Stomach (tissue), 9 donors: ENCODE results near the gene LITAF. TPM values are rescaled to one million over a fixed set of nuclear protein-coding genes. Genes with fewer than 3 reads are reported as not detected.
"Not testable (repeated sequence)": the region's sequence is repeated elsewhere in the genome, so short reads cannot be mapped to it uniquely, and the experiment has no call there.

Experiments used
- DNase-seq, 2 donors: peaks; one replicate each; pipeline versions ENCODE4 v3.0.0 to v3.0.0-alpha.2; 2013 to 2019
- H3K27ac ChIP-seq, 5 donors: fragments of 200-600 bp in 4 of 5; sonication (generic) in 4 of 5; one replicate each; pipeline ENCODE4 v1.5.1; 2013 to 2019; ENCODE audit warnings: mild to moderate bottlenecking in 1 of 5, moderate library complexity in 1 of 5
- H3K27me3 ChIP-seq, 3 donors: fragments of 200-600 bp; sonication (generic); one replicate each; pipeline ENCODE4 v1.5.1; 2017 to 2019; ENCODE audit warnings: mixed run types in 1 of 3
- H3K36me3 ChIP-seq, 4 donors: fragments of 200-600 bp; sonication (generic); 1 replicate in 3 of 4; 2 replicates in 1 of 4; pipeline ENCODE4 v1.5.1; 2016 to 2019
- H3K4me1 ChIP-seq, 4 donors: fragments of 200-600 bp; sonication (generic); one replicate each; pipeline ENCODE4 v1.5.1; 2016 to 2019
- H3K4me3 ChIP-seq, 4 donors: fragments of 200-600 bp; sonication (generic) in 3 of 4; one replicate each; pipeline ENCODE4 v1.5.1; 2016 to 2019; ENCODE audit warnings: mild to moderate bottlenecking in 1 of 4
- H3K9me3 ChIP-seq, 4 donors: fragments of 200-600 bp; sonication (generic); one replicate each; pipeline ENCODE4 v1.5.1; 2016 to 2019
- EP300 ChIP-seq: sonication (generic); formaldehyde crosslinking; IDR thresholded peaks from one replicate; pipeline ENCODE4 v1.6.1; 2017; ENCODE audit warnings: antibody characterized with exemption
- POLR2A ChIP-seq, 4 donors: fragments of 450-650 bp; IDR thresholded peaks; one replicate each; pipeline ENCODE4 v1.6.1; 2016; ENCODE audit warnings: antibody characterized with exemption in 4 of 4, control low read depth in 2 of 4, mild to moderate bottlenecking in 1 of 4, moderate library complexity in 1 of 4
- POLR2AphosphoS5 ChIP-seq, 3 donors: sonication (generic); formaldehyde crosslinking; IDR thresholded peaks; one replicate each; pipeline ENCODE4 v1.6.1; 2016; ENCODE audit warnings: antibody characterized with exemption in 3 of 3
- WGBS, 5 donors: extraction: QIAGEN DNeasy Blood & Tissue Kit in 3 of 5; methylation state at CpG; one replicate each; pipeline versions ENCODE4 v1.1.5 to v1.1.7; 2013 to 2018; 5-methylcytosine and 5-hydroxymethylcytosine counted together
- intact Hi-C: fragments of 100-400 bp; cut with DNase I; formaldehyde crosslinking; loops from one replicate; pipeline ENCODE4 v1.15.1; 2023; ENCODE audit warnings: low total_unique reads
- polyA plus RNA-seq, 3 donors: library from polyadenylated mRNA; stranded (reverse); fragments of 200-250 nt; gene quantifications; one replicate each; pipeline ENCODE4 v1.2.3, GENCODE V29; 2013
- total RNA-seq, 5 donors: library from RNA; depleted of rRNA; stranded (reverse); fragments of >200 nt; gene quantifications; one replicate each; pipeline versions ENCODE4 v1.1.0 to v1.2.3, GENCODE V29; 2014 to 2016
- TF ChIP-seq, protein P1 (sequence below), 7 experiments: fragments of 450-650 bp in 4 of 7; fragments of 200-600 bp in 3 of 7; sonication (generic) in 3 of 7; IDR thresholded peaks; one replicate each; pipeline ENCODE4 v1.5.1; 2016 to 2019; ENCODE audit warnings: antibody characterized with exemption in 7 of 7, control low read depth in 2 of 7, mild to moderate bottlenecking in 1 of 7
- donor health status: healthy with polysubstance abuse.
- donor health status: Bipolar disorder and iron deficiency.
- donor health status: healthy.

LITAF gene
- total and polyA plus RNA-seq, 8 donors, result 9.8 to 211 (median 60.2) TPM

DNA sequence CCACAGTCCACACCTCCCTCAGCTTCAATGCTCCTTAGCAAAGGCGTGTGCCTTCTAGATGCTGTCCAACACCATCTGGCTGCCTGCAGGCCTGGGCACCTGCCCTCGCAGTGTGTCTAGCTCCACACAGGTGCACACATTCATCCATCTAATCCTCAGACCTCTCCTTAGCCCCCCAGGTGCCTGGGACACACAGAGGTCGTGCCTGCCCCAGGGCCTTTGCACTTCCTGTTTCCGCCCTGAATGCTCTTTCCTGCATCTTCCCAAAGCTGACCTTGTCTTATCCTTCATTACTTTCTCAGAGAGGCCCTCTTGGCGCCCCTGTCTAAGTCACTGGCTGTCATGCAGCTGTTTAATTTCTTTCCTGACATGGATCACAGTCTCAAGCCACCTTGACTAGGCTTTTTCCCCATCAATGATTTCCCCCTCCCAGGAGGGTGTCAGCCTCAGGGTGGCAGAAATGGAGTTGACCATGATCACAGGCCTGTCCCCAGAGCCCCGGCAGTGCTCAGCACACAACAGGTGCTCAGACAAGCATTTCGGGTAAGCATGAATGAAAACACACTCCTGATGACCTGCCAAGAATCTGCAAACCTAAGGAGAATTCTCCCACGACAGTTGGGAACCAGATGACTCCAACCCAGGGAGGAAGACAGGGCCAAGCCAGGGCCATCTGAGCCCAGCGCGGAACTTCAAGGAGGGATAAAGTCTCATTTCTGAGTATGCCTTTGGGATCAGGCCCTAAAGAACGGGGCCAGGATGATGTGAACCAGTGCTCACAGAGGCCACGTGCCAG lies 76.3 kb downstream of the LITAF start:
- TF ChIP-seq EP300 (no peak), POLR2AphosphoS5 (IDR thresholded peaks at IDR 0.05) (no peak), POLR2A (IDR thresholded peaks at IDR 0.05) (no peak)
- TF ChIP-seq, protein P1, sequence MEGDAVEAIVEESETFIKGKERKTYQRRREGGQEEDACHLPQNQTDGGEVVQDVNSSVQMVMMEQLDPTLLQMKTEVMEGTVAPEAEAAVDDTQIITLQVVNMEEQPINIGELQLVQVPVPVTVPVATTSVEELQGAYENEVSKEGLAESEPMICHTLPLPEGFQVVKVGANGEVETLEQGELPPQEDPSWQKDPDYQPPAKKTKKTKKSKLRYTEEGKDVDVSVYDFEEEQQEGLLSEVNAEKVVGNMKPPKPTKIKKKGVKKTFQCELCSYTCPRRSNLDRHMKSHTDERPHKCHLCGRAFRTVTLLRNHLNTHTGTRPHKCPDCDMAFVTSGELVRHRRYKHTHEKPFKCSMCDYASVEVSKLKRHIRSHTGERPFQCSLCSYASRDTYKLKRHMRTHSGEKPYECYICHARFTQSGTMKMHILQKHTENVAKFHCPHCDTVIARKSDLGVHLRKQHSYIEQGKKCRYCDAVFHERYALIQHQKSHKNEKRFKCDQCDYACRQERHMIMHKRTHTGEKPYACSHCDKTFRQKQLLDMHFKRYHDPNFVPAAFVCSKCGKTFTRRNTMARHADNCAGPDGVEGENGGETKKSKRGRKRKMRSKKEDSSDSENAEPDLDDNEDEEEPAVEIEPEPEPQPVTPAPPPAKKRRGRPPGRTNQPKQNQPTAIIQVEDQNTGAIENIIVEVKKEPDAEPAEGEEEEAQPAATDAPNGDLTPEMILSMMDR (IDR thresholded peaks at IDR 0.05), result no peak
- WGBS, 5 donors, result 69 to 80% (median 78%) methylated on average over 11 to 12 of the region's 12 CpGs
- H3K9me3 ChIP-seq, result no peaks in the 10 kb centered on the region

DNA sequence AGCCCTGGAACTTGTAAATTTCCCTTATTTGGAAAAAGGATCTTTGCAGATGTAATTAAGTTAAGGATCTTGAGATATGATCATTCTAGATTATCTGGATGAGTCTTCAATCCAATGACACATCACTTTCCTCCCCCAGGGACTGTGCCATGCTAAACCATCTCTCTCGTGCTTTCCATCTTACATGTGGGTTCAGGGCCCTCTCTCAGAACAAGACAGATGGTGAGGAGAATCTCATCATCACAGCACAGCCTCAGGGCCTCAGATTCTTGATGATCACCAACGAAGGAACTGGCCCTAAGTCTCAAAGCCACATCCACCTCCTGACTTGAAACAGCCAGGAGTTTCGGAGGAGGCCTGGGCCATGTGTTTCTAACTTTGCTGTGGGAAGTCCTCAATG lies 78.7 kb downstream of the LITAF start:
- Histone ChIP-seq H3K36me3 (no peaks in the 10 kb centered on the region), H3K9me3 (no peaks in the 10 kb centered on the region), H3K4me3 (no peak overlapping the region), H3K27ac (no peak overlapping the region), H3K27me3 (no peaks in the 10 kb centered on the region), H3K4me1 (no peaks in the 10 kb centered on the region)
- TF ChIP-seq, protein P1 (IDR thresholded peaks at IDR 0.05), result no peak
- no peak for TF ChIP-seq POLR2AphosphoS5 (IDR thresholded peaks at IDR 0.05)
- TF ChIP-seq POLR2A (IDR thresholded peaks at IDR 0.05), result no peak
- TF ChIP-seq EP300, result no peak
- no peak for DNase-seq
- 82 to 93% (median 86%) methylated on average over 3 of the region's 3 CpGs for WGBS, 5 donors
- intact Hi-C loops, result no loop called here

More for the DNA sequence above, 76.3 kb downstream of the LITAF start:
- H3K27ac ChIP-seq, result no peak overlapping the region
- no peaks in the 10 kb centered on the region for H3K36me3 ChIP-seq
- no peak for DNase-seq
- H3K4me3 ChIP-seq, result no peak overlapping the region
- no peaks in the 10 kb centered on the region for H3K27me3 ChIP-seq
- intact Hi-C loops, result no loop called here
- H3K4me1 ChIP-seq, result no peaks in the 10 kb centered on the region

DNA sequence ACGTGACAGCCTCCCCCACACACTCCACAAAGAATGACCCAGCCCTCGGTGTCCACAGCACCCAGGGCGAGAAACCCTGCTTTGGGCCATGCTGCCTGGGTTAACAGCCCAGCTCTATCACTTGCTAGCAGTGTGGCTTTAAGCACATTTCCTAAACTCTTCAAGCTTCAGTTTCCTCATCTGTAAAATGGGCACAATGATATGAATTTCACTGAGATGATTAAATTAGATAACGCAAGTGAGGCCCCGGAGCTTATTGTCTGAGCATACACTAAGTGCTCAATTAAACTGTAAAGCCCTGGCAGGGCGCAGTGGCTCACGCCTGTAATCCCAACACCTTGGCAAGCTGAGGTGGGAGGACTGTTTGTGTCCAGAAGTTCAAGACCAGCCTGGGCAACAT lies 79.4 kb downstream of the LITAF start:
- no peak for DNase-seq
- Histone ChIP-seq H3K36me3 (no peaks in the 10 kb centered on the region), H3K27ac (no peak overlapping the region), H3K4me3 (no peak overlapping the region), H3K4me1 (no peaks in the 10 kb centered on the region), H3K27me3 (no peaks in the 10 kb centered on the region), H3K9me3 (no peaks in the 10 kb centered on the region)
- intact Hi-C loops, result no loop called here
- TF ChIP-seq POLR2A (IDR thresholded peaks at IDR 0.05), result no peak
- no peak for TF ChIP-seq POLR2AphosphoS5 (IDR thresholded peaks at IDR 0.05)
- TF ChIP-seq, protein P1 (IDR thresholded peaks at IDR 0.05), result no peak
- no peak for TF ChIP-seq EP300
- WGBS, 5 donors, result 94 to 97% (median 94%) methylated on average over 7 of the region's 7 CpGs

DNA sequence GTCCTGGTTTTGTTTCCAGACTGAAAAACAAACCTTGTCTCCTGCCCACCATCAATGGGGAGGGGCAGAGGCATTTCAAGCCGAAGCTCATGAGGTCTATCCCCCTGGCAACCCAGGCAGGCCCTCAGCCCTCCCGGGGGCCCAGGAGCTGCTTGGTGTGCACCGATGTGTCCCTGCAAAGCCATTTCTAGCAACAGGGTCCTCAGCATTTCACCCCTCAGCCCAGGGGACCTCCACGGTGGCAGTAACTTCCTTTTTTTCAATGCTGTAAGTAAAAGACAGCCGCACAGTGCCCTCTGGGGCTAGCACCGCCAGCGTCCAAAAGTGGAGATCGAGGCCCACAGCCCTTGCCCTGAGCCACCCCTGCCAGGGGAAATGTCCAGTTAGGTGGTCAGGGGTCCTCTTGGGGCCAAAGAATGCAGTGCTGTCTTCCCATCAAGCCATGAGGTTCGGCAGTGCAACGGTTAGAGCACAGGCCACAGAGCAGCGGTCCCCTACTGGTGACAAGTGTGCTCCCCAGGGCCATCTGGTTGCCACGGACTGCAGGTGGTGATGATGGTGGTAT lies 79.9 kb downstream of the LITAF start:
- no peaks in the 10 kb centered on the region for H3K4me1 ChIP-seq
- H3K36me3 ChIP-seq, result no peaks in the 10 kb centered on the region
- DNase-seq, result no peak
- intact Hi-C loops, result no loop called here
- H3K4me3 ChIP-seq, result no peak overlapping the region
- H3K9me3 ChIP-seq, result no peaks in the 10 kb centered on the region
- 65 to 79% (median 73%) methylated on average over 12 of the region's 12 CpGs for WGBS, 5 donors
- TF ChIP-seq, protein P1 (IDR thresholded peaks at IDR 0.05), result no peak
- TF ChIP-seq POLR2A (IDR thresholded peaks at IDR 0.05) (no peak), POLR2AphosphoS5 (IDR thresholded peaks at IDR 0.05) (no peak), EP300 (no peak)
- H3K27ac ChIP-seq, result no peak overlapping the region
- no peaks in the 10 kb centered on the region for H3K27me3 ChIP-seq

DNA sequence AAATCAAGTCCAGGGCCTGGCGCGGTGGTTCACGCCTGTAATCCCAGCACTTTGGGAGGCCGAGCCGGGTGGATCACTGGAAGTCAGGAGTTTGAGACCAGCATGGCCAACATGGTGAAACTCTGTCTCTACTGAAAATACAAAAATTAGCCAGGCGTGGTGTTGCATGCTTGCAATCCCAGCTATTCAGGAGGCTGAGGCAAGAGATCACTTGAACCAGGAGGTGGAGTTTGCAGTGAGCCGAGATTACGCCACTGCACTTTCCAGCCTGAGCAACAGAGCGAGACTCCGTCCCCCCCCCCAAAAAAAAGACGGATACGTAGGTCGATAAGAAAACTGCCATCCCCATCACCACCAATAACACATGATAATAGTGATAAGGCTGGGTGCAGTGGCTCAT lies 82.5 kb downstream of the LITAF start:
- H3K27ac ChIP-seq, H3K4me3 ChIP-seq, DNase-seq, H3K27me3 ChIP-seq, H3K4me1 ChIP-seq, H3K9me3 ChIP-seq, intact Hi-C loops, H3K36me3 ChIP-seq: not testable (repeated sequence)
- WGBS, 5 donors, result 88 to 95% (median 92%) methylated on average over 8 to 13 of the region's 13 CpGs
